Activated naive CD8-positive, alpha-beta T cell treated with anti-CD3 and anti-CD28 coated beads for 36 hours (primary cell): ENCODE data around the gene LCE1C. TPM values are rescaled to one million over a fixed set of nuclear protein-coding genes. Genes with fewer than 3 reads are reported as not detected.

Experiments
- DNase-seq: peaks from one replicate; pipeline ENCODE4 v3.0.0; 2021
- H3K27ac Mint-ChIP-seq: one replicate; pipeline ENCODE4 v1.8.0; 2022; ENCODE audit warnings: mild to moderate bottlenecking, moderate library complexity, mixed read lengths
- H3K27me3 Mint-ChIP-seq: one replicate; pipeline ENCODE4 v1.8.0; 2022; ENCODE audit warnings: mild to moderate bottlenecking, mixed read lengths
- H3K36me3 Mint-ChIP-seq: one replicate; pipeline ENCODE4 v1.8.0; 2021; ENCODE audit warnings: mild to moderate bottlenecking, mixed read lengths
- H3K4me1 Mint-ChIP-seq: one replicate; pipeline ENCODE4 v1.8.0; 2021; ENCODE audit warnings: mixed read lengths
- H3K4me3 Mint-ChIP-seq: one replicate; pipeline ENCODE4 v1.8.0; 2022; ENCODE audit warnings: mild to moderate bottlenecking, moderate library complexity, mixed read lengths
- H3K9me3 Mint-ChIP-seq: one replicate; pipeline ENCODE4 v1.8.0; 2022; ENCODE audit warnings: mixed read lengths
- total RNA-seq, 2 experiments: library from RNA; stranded (reverse); gene quantifications; one replicate each; pipeline ENCODE4 v1.2.3, GENCODE V29; 2021

Gene LCE1C
- total RNA-seq: not detected

DNA sequence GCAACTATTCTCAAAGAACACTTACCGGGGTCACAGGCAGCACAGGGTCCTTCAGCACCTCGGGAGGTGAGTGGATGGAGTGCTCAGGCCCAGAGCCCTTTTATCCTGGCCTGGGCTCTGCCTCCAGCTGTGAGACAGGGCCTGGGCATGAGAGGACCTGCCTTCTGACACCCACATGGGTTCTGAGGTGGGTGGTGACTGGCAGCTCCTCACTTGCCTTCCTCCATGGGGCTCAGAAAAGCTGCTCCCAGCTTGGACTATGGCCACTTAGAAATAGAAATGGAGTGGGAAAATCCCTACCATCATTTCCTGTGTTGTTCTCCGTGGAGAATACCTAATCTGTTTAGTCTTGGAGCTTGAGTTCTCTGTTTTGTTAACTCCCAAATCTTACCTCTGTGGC, at the start of gene LCE1C:
Gene LCE1C, minus strand, starts transcription at position 76 of the 400 bp plus-strand sequence. CDS start 1,173 bp downstream, outside the sequence.
- Mint-ChIP-seq H3K4me1 (no peaks in the 10 kb centered on the region), H3K27me3 (peaks cover 11% of the 10 kb centered on the region), H3K4me3 (no peak within 1 kb of the TSS), H3K36me3 (no peaks in the 10 kb centered on the region), H3K9me3 (peaks cover 2% of the 10 kb centered on the region), H3K27ac (no peak within 1 kb of the TSS)
- no peak for DNase-seq

- Mint-ChIP-seq H3K36me3 (no peaks in the 10 kb centered on the region), H3K4me3 (no peak overlapping the region), H3K27ac (no peak overlapping the region), H3K27me3 (peaks cover 13% of the 10 kb centered on the region), H3K4me1 (no peaks in the 10 kb centered on the region), H3K9me3 (no peaks in the 10 kb centered on the region)
- DNase-seq: no peak
Measured at GRCh38 chr1:152855661-152856060, 49.2 kb upstream of the LCE1C start.

DNA sequence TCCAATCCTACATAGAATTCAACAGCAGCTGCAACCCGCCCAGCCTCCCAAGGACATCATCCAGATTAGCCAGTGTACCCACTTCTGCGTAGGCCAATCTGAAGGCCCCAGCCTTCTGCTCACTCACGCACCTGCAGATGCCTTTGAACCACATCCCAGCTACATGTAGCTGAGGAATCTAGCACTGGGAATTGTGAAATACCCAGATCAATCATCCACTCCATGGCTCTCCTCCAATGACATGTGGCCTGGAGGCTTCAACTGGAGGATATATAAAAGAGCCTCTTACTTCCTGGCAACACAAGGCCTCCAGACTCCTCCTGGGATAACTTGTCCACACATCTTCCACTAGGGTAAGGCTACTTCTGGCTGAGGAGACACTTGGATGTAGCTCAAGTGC, 36.1 kb upstream of the LCE1C start, which contains the start of gene LCE6A:
Gene LCE6A, plus strand, starts transcription at position 301 of the 400 bp plus-strand sequence. CDS start 665 bp downstream, outside the sequence.
- Mint-ChIP-seq H3K27ac (no peak within 1 kb of the TSS), H3K9me3 (no peaks in the 10 kb centered on the region), H3K4me3 (no peak within 1 kb of the TSS), H3K4me1 (no peaks in the 10 kb centered on the region), H3K36me3 (no peaks in the 10 kb centered on the region), H3K27me3 (peaks cover 9% of the 10 kb centered on the region)
- no peak for DNase-seq

DNA sequence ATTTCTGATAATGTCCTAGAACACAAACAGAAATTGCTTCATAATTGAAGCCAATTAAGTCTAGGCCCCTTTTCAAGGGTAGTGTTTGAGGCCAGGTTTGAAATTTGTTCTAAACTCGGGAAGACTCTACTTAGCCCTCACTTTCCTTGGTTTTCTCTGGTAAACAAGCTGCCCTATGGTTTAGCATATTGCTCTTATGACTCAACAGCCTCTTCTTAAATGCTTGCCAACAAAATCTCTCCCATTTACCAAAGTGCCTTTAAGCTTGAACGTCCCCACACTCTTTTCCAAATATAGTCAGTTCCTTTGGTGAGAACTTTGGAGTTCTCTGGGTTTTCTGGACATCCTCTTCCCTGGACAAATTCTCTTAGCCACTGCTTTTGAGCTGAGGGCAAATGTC, 30.4 kb upstream of the LCE1C start:
- Mint-ChIP-seq H3K36me3 (no peaks in the 10 kb centered on the region), H3K4me1 (no peaks in the 10 kb centered on the region), H3K4me3 (no peak overlapping the region), H3K27me3 (peaks cover 6% of the 10 kb centered on the region), H3K9me3 (no peaks in the 10 kb centered on the region), H3K27ac (no peak overlapping the region)
- DNase-seq: no peak

DNA sequence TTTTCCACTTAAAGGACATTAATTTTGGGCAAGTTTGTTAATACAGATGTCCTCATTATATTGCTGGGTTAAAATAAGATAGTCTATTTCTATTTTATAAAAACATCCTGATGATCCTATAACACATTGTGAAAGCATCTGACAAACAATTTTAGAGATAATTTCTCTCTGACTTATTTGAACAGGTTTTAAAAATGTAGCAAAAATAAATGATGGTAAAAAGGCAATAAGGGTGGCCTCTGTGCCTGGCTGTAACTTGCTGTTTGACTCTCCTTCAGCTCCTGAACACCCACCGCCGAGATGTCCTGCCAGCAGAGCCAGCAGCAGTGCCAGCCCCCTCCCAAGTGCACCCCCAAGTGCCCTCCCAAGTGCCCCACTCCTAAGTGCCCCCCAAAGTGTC, 20.7 kb upstream of the LCE1C start, which contains the start of gene LCE1A:
Gene LCE1A, plus strand, starts transcription at position 301 of the 400 bp plus-strand sequence. Its CDS starts 0 bp downstream, at position 301.
- H3K36me3 Mint-ChIP-seq: no peaks in the 10 kb centered on the region
- DNase-seq: no peak
- H3K4me1 Mint-ChIP-seq: no peaks in the 10 kb centered on the region
- no peak within 1 kb of the TSS for H3K4me3 Mint-ChIP-seq
- no peak within 1 kb of the TSS for H3K27ac Mint-ChIP-seq
- H3K9me3 Mint-ChIP-seq: no peaks in the 10 kb centered on the region
- peaks cover 56% of the 10 kb centered on the region for H3K27me3 Mint-ChIP-seq

DNA sequence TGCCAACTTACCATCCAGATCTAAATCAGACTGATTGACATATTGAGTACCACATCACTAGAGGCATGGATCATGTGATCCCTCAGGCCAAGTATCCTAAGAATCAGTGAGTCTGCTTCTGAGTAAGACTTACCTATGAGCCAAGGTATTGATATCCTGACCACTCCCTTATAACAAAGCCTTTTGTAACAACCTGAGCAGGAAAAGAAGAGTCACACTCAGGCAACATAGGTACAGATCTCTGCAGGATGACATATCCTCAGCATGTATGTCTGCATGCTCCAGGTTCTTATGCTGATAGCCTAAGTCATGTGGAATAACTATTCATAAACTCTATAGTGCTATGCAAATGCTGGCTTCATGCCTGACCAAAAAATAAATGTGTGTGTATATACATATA, 18.5 kb upstream of the LCE1C start:
- no peak overlapping the region for H3K4me3 Mint-ChIP-seq
- no peak for DNase-seq
- no peaks in the 10 kb centered on the region for H3K4me1 Mint-ChIP-seq
- peaks cover 44% of the 10 kb centered on the region for H3K27me3 Mint-ChIP-seq
- H3K36me3 Mint-ChIP-seq: no peaks in the 10 kb centered on the region
- no peaks in the 10 kb centered on the region for H3K9me3 Mint-ChIP-seq
- no peak overlapping the region for H3K27ac Mint-ChIP-seq

DNA sequence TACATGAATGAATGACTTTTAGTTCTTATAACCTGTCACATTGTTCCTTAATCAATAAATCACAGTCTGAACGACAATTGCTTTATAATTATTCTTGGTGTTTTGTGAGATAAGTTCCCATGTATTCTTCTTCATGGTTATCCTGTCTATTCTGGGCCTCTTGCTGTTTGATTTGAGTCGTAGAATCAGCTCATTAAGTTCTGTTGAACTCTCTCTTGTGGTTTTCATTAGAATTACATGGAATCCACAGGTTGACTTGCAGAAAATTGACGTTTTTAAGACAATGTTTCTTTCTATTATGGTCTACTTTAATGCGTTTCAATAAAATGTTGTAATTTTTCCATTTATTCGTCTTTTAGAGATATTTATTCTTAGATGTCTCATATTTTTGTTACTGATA, 16.8 kb upstream of the LCE1C start:
- Mint-ChIP-seq H3K27me3 (peaks cover 27% of the 10 kb centered on the region), H3K4me3 (no peak overlapping the region), H3K27ac (no peak overlapping the region), H3K36me3 (no peaks in the 10 kb centered on the region), H3K9me3 (no peaks in the 10 kb centered on the region), H3K4me1 (no peaks in the 10 kb centered on the region)
- no peak for DNase-seq

GRCh38 chr1:152817309-152817708, 10.9 kb upstream of the LCE1C start:
- Mint-ChIP-seq H3K36me3 (no peaks in the 10 kb centered on the region), H3K27ac (no peak overlapping the region), H3K4me3 (no peak overlapping the region), H3K27me3 (peaks cover 14% of the 10 kb centered on the region), H3K4me1 (no peaks in the 10 kb centered on the region), H3K9me3 (no peaks in the 10 kb centered on the region)
- no peak for DNase-seq

DNA sequence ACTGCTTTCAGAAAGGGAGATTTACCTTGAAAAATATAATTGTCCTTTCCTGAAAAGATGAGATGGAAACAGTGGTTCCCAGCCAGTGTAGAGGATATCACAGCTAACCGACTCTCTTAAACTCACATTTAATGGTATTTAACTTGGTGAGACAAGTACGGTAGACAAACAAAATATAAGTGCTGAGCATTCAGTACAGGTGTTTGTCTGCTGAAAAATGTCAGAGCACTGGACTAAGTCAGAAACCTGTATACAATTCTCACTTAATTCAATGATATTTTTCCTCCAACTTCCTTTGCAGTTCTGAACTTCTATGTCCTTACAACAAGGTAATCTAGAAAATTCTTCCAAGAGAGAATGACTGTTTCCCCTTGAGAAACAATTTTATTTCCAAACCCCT, 5.2 kb upstream of the LCE1C start, which contains the start of gene LCE1B:
Gene LCE1B, plus strand, starts transcription at position 301 of the 400 bp plus-strand sequence. CDS start 476 bp downstream, outside the sequence.
- DNase-seq: no peak
- H3K4me1 Mint-ChIP-seq: no peaks in the 10 kb centered on the region
- no peak within 1 kb of the TSS for H3K27ac Mint-ChIP-seq
- H3K9me3 Mint-ChIP-seq: peaks cover 2% of the 10 kb centered on the region
- H3K27me3 Mint-ChIP-seq: peaks cover 13% of the 10 kb centered on the region
- H3K4me3 Mint-ChIP-seq: no peak within 1 kb of the TSS
- H3K36me3 Mint-ChIP-seq: no peaks in the 10 kb centered on the region

- no peak for DNase-seq
- peaks cover 14% of the 10 kb centered on the region for H3K27me3 Mint-ChIP-seq
- peaks cover 2% of the 10 kb centered on the region for H3K9me3 Mint-ChIP-seq
- H3K36me3 Mint-ChIP-seq: no peaks in the 10 kb centered on the region
- no peak overlapping the region for H3K4me3 Mint-ChIP-seq
- H3K27ac Mint-ChIP-seq: no peak overlapping the region
- H3K4me1 Mint-ChIP-seq: no peaks in the 10 kb centered on the region
Measured at GRCh38 chr1:152811050-152811449, 4.6 kb upstream of the LCE1C start.

DNA sequence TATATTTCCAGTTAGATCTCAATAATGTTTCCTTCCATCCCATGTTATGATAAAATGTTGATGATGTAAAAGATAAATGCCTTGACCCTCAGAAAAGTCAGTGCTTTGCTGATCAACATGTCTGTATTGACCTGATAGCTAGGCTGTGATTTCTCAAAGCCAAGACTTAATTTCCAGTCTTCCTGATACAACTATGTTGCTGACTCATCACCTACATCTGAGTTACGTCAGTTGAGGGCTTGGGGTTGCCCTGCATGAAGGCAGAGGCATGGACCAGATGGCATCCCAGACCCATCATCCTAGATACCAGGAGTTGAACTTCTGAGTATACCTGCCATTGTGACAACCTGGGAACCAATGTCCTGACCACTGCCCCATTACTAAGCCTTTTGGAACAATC, 5.1 kb downstream of the LCE1C start:
- no peak overlapping the region for H3K27ac Mint-ChIP-seq
- H3K4me1 Mint-ChIP-seq: no peaks in the 10 kb centered on the region
- no peak for DNase-seq
- H3K9me3 Mint-ChIP-seq: no peaks in the 10 kb centered on the region
- peaks cover 35% of the 10 kb centered on the region for H3K27me3 Mint-ChIP-seq
- H3K36me3 Mint-ChIP-seq: no peaks in the 10 kb centered on the region
- H3K4me3 Mint-ChIP-seq: no peak overlapping the region

DNA sequence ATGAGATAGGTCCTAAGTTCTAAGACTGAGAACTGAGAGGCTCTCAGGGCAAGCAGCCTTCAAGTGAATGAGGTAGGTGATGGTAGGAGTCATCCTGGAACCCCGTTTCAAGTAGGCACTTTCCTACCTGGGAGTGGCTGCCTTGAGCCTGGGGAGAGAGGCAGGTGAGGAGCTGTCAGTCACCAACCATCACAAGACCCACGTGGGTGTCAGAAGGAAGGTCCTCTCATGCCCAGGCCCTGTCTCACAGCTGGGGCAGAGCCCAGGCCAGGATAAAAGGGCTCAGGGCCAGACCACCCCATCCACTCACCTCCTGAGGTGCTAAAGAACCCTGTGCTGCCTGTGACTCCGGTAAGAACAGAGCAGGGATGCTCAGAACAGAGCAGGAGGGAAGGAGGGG, 10.0 kb downstream of the LCE1C start, which contains the start of gene LCE1D:
Gene LCE1D, plus strand, starts transcription at position 301 of the 400 bp plus-strand sequence. CDS start 1,074 bp downstream, outside the sequence.
- Mint-ChIP-seq H3K9me3 (no peaks in the 10 kb centered on the region), H3K27ac (no peak within 1 kb of the TSS), H3K36me3 (no peaks in the 10 kb centered on the region), H3K4me1 (no peaks in the 10 kb centered on the region), H3K4me3 (no peak within 1 kb of the TSS), H3K27me3 (peaks cover 29% of the 10 kb centered on the region)
- no peak for DNase-seq

GRCh38 chr1:152795686-152796085, 10.8 kb downstream of the LCE1C start:
- no peak overlapping the region for H3K4me3 Mint-ChIP-seq

GRCh38 chr1:152786077-152786476, 20.4 kb downstream of the LCE1C start, which contains the start of gene LCE1E:
TSS of gene LCE1E (plus strand) at chr1:152786257. CDS start at chr1:152787300, 1,043 bp downstream.
- no peaks in the 10 kb centered on the region for H3K36me3 Mint-ChIP-seq
- no peak for DNase-seq
- H3K4me3 Mint-ChIP-seq: no peak within 1 kb of the TSS
- peaks cover 41% of the 10 kb centered on the region for H3K27me3 Mint-ChIP-seq
- H3K27ac Mint-ChIP-seq: no peak within 1 kb of the TSS
- H3K4me1 Mint-ChIP-seq: no peaks in the 10 kb centered on the region
- no peaks in the 10 kb centered on the region for H3K9me3 Mint-ChIP-seq

More at GRCh38 chr1:152795686-152796085, 10.8 kb downstream of the LCE1C start:
- no peak overlapping the region for H3K27ac Mint-ChIP-seq
- no peaks in the 10 kb centered on the region for H3K4me1 Mint-ChIP-seq
- no peak for DNase-seq
- peaks cover 25% of the 10 kb centered on the region for H3K27me3 Mint-ChIP-seq
- H3K36me3 Mint-ChIP-seq: no peaks in the 10 kb centered on the region
- no peaks in the 10 kb centered on the region for H3K9me3 Mint-ChIP-seq

DNA sequence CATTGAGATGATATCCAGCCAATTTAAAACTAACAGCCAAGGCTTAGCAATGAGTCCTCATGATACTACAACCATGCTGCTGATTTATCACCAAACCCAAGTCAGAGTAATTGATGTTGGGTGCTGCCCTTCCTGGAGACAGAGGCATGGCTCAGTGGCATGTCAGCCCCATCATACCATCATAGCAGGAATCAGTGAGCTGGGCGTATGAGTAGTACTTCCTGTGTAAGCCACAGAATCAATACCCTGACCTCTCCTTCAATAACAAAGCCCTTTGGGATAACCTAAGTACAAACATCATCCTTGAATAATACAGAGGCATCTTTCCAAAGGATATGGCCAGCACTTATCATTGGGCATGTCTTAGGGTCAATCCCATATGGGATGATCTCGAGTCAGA, 23.4 kb downstream of the LCE1C start:
- H3K4me1 Mint-ChIP-seq: no peaks in the 10 kb centered on the region
- H3K27me3 Mint-ChIP-seq: peaks cover 37% of the 10 kb centered on the region
- DNase-seq: no peak
- no peaks in the 10 kb centered on the region for H3K36me3 Mint-ChIP-seq
- H3K27ac Mint-ChIP-seq: no peak overlapping the region
- no peak overlapping the region for H3K4me3 Mint-ChIP-seq
- no peaks in the 10 kb centered on the region for H3K9me3 Mint-ChIP-seq

- Mint-ChIP-seq H3K4me1 (no peaks in the 10 kb centered on the region), H3K27ac (no peak overlapping the region), H3K4me3 (no peak overlapping the region), H3K9me3 (no peaks in the 10 kb centered on the region), H3K36me3 (no peaks in the 10 kb centered on the region), H3K27me3 (peaks cover 21% of the 10 kb centered on the region)
- no peak for DNase-seq
Measured at GRCh38 chr1:152777510-152778137, 28.8 kb downstream of the LCE1C start.
